GM12878 (cell line): Measurements from ENCODE around the gene LRP8. TPM values are rescaled to one million over a fixed set of nuclear protein-coding genes. Genes with fewer than 3 reads are reported as not detected.

Experiments
- ATAC-seq: fragments of 200-7000 bp; cut with Tn5 transposase; 3 replicates; pipeline ENCODE4 v1.9.1; 2020; ENCODE audit warnings: mild to moderate bottlenecking, moderate library complexity
- BruUV-seq: library from RNA; stranded (reverse); fragments of 400-500 nt; replicated peaks from 2 replicates; lab custom pipeline; 2021; lab: Mats Ljungman, UMichigan
- CTCF ChIA-PET: fragments of 300-600 bp; sonication (Branson Sonifier 250); formaldehyde crosslinking; extraction: SDS; loops from one replicate; lab custom pipeline; 2021; ENCODE audit warnings: inconsistent platforms; lab: Yijun Ruan, JAX
- POLR2A ChIA-PET: fragments of 350-600 bp; formaldehyde crosslinking; extraction: SDS; loops from one replicate; lab custom pipeline; 2021; ENCODE audit warnings: inconsistent platforms; lab: Charles Lee
- RAD21 ChIA-PET: fragments of 300-600 bp; sonication (Branson Sonifier 250); formaldehyde crosslinking; loops from one replicate; lab custom pipeline; 2023; ENCODE audit warnings: antibody characterized with exemption; ENCODE audit not compliant: unreplicated experiment; lab: Charles Lee
- SMC1A ChIA-PET: fragments of 300-600 bp; sonication (Branson Sonifier 250); formaldehyde crosslinking; loops from one replicate; lab custom pipeline; 2023; ENCODE audit not compliant: unreplicated experiment, uncharacterized antibody; lab: Charles Lee
- DNase-seq: peaks from one replicate; pipeline ENCODE4 v3.0.0-alpha.2; 2011; ENCODE audit warnings: low read depth, low spot score
- FAIRE-seq: peaks from 3 replicates; lab custom pipeline; 2011; peaks lifted over from hg19 to GRCh38; lab: Jason Lieb, UNC
- H2AFZ ChIP-seq: 2 replicates; pipeline ENCODE4 v1.6.0; 2011; ENCODE audit warnings: low read depth, low read length, control low read depth; ENCODE audit not compliant: control insufficient read depth
- H3K27ac ChIP-seq: 2 replicates; pipeline ENCODE4 v1.5.1; 2011; ENCODE audit warnings: control low read depth; ENCODE audit not compliant: control insufficient read depth, insufficient read depth
- H3K27me3 ChIP-seq, 2 experiments: replicated peaks in 1 of 2; 2 replicates each; pipeline versions ENCODE4 v1.6.0 to v1.6.1; 2011; ENCODE audit warnings: low read length in 1 of 2; ENCODE audit not compliant: control insufficient read depth in 2 of 2, insufficient read depth in 2 of 2
- H3K36me3 ChIP-seq, 2 experiments: 2 replicates each; pipeline ENCODE4 v1.5.1; 2011; ENCODE audit warnings: low read length in 1 of 2; ENCODE audit not compliant: control insufficient read depth in 2 of 2, insufficient read depth in 2 of 2
- H3K4me1 ChIP-seq: 2 replicates; pipeline ENCODE4 v1.6.1; 2011; ENCODE audit warnings: mild to moderate bottlenecking, low read length, moderate library complexity, mixed read lengths; ENCODE audit not compliant: control insufficient read depth, insufficient read depth
- H3K4me2 ChIP-seq: 2 replicates; pipeline ENCODE4 v1.6.0; 2011; ENCODE audit warnings: control low read depth; ENCODE audit not compliant: control insufficient read depth, insufficient read depth
- H3K4me3 ChIP-seq: fragments of 200-600 bp; sonication (generic); 2 replicates; pipeline ENCODE4 v1.5.1; 2016
- H3K79me2 ChIP-seq: 2 replicates; pipeline ENCODE4 v1.6.0; 2011; ENCODE audit warnings: low read length; ENCODE audit not compliant: control insufficient read depth, insufficient read depth
- H3K9ac ChIP-seq: 2 replicates; pipeline ENCODE4 v1.8.0; 2011; ENCODE audit warnings: low read length, control low read depth, mixed read lengths; ENCODE audit not compliant: control insufficient read depth, insufficient read depth
- H3K9me3 ChIP-seq: replicated peaks from 3 replicates; pipeline ENCODE4 v1.5.1; 2011; ENCODE audit warnings: mild to moderate bottlenecking, low read length; ENCODE audit not compliant: control insufficient read depth, insufficient read depth
- H4K20me1 ChIP-seq: 2 replicates; pipeline ENCODE4 v1.6.0; 2011; ENCODE audit not compliant: control insufficient read depth, insufficient read depth
- BACH1 ChIP-seq: fragments of 450-650 bp; IDR thresholded peaks from 2 replicates; pipeline ENCODE4 v1.6.1; 2017; ENCODE audit warnings: mild to moderate bottlenecking, borderline replicate concordance
- EP300 ChIP-seq, 2 experiments: fragments of 150-350 bp in 1 of 2; IDR thresholded peaks; 2 replicates each; pipeline ENCODE4 v1.6.1; 2011 to 2012; ENCODE audit warnings: low read depth in 2 of 2, low read length in 2 of 2, borderline replicate concordance in 1 of 2, improper control_type of control experiment in 1 of 2, inconsistent platforms in 1 of 2; ENCODE audit not compliant: control insufficient read depth in 1 of 2
- FOS ChIP-seq: IDR thresholded peaks from 3 replicates; pipeline ENCODE4 v1.6.1; 2011; ENCODE audit warnings: borderline replicate concordance; ENCODE audit not compliant: insufficient read length; ENCODE audit errors: extremely low read depth
- HDAC2 ChIP-seq: fragments of 200-600 bp; sonication (generic); IDR thresholded peaks from 2 replicates; pipeline ENCODE4 v1.6.1; 2017
- IKZF1 ChIP-seq: fragments of 450-650 bp; conservative IDR thresholded peaks from 2 replicates; pipeline ENCODE4 v1.6.1; 2017; ENCODE audit warnings: antibody characterized with exemption, mild to moderate bottlenecking
- STAT3 ChIP-seq: IDR thresholded peaks from 2 replicates; pipeline ENCODE4 v1.6.1; 2011; ENCODE audit warnings: low read depth, low read length, improper control_type of control experiment
- TBL1XR1 ChIP-seq: IDR thresholded peaks from 2 replicates; pipeline ENCODE4 v1.6.1; 2012; ENCODE audit warnings: low read depth, low read length, improper control_type of control experiment
- ZNF207 ChIP-seq: fragments of 450-650 bp; IDR thresholded peaks from 2 replicates; pipeline ENCODE4 v1.6.1; 2014; ENCODE audit warnings: antibody characterized with exemption, mild to moderate bottlenecking, borderline replicate concordance
- ZNF622 ChIP-seq: fragments of 450-650 bp; IDR thresholded peaks from 2 replicates; pipeline ENCODE4 v1.6.1; 2017; ENCODE audit warnings: mild to moderate bottlenecking, inconsistent platforms
- WGBS: methylation state at CpG from one replicate; pipeline ENCODE4 v1.1.6; 2016; ENCODE audit warnings: low lambda C conversion rate; ENCODE audit not compliant: insufficient replicate concordance, insufficient coverage; ENCODE audit errors: missing lambda C conversion rate; 5-methylcytosine and 5-hydroxymethylcytosine counted together
- in situ Hi-C: fragments of 300-500 bp; cut with MboI; formaldehyde crosslinking; loops from 9 replicates; pipeline ENCODE4 v1.14.3; 2018; ENCODE audit warnings: mixed read lengths
- intact Hi-C: fragments of 100-400 bp; cut with micrococcal nuclease; formaldehyde crosslinking; loops from one replicate; pipeline ENCODE4 v1.14.2; 2022; ENCODE audit not compliant: unreplicated experiment
- polyA plus RNA-seq, 11 experiments: library from polyadenylated mRNA; depleted of rRNA in 4 of 11; unstranded in 6 of 11; stranded (reverse) in 5 of 11; fragments of >200 nt; fragmentation: Nextera tagmentation in 4 of 11; fragmentation: Illumina TruSeq in 1 of 11; extraction: Ambion mirVana in 4 of 11; extraction: Trizol in 1 of 11; gene quantifications; 1 replicate in 1 of 11; 2 replicates in 10 of 11; pipeline versions ENCODE4 v1.2.1 to v1.2.3, GENCODE V29; 2011 to 2016; ENCODE audit warnings: inconsistent platforms in 2 of 11, missing spikeins in 2 of 11, low read depth in 1 of 11
- total RNA-seq, 4 experiments: library from RNA; depleted of rRNA in 3 of 4; stranded (reverse); fragments of >200 nt in 3 of 4; fragmentation: Illumina TruSeq in 1 of 4; extraction: Trizol in 1 of 4; gene quantifications; 2 replicates each; pipeline versions ENCODE4 v1.2.1 to v1.2.3, GENCODE V29; 2013 to 2021
- TF ChIP-seq, protein P1 (sequence below): fragments of 450-650 bp; formaldehyde crosslinking; IDR thresholded peaks from 2 replicates; pipeline ENCODE4 v1.5.0; 2022; ENCODE audit warnings: mild to moderate bottlenecking, missing genetic modification characterization
- TF ChIP-seq, protein P2 (sequence below): fragments of 450-650 bp; IDR thresholded peaks from 2 replicates; pipeline ENCODE4 v1.6.1; 2018; ENCODE audit warnings: mild to moderate bottlenecking, low read depth, moderate library complexity; ENCODE audit not compliant: partially characterized antibody

LRP8 gene
- total and polyA plus RNA-seq, 10 of the 15 experiments (the other 5 are each of a cell fraction or from before 2014, with no cell fraction given) = 2.8 to 40.5 (median 22.3) TPM

DNA sequence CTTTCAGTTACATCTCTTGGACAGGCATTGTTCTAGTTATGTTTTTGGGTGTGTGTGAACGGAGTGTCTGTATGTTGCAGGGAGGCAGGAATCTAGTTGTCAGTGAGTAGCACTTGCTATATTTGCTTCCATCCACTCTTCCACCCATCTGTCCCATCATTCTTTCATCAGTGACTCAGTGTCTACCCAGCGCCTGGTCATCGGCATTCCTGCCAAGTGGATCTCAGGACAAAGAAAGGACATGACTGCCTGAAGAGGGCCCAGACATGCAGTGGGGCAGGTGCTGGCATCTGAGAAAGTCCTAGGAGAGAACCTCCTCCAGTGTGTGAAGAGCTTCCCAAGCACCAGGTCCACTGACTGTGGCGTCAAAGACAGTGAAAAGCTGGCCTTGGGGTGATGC, 62.3 kb downstream of the LRP8 start:
- H3K9ac ChIP-seq = no peak overlapping the region
- H2AFZ ChIP-seq = no peak overlapping the region
- DNase-seq (no peak), FAIRE-seq (no peak), ATAC-seq (no peak)
- H3K36me3 ChIP-seq = peaks cover 24 to 30% of the 10 kb centered on the region in 2 experiments; a peak in 3 of 4 replicates
- no peaks in the 10 kb centered on the region for H3K9me3 ChIP-seq
- BruUV-seq = no TSS peak
- H3K4me3 ChIP-seq = no peak overlapping the region
- no peaks in the 10 kb centered on the region for H4K20me1 ChIP-seq
- no peaks in the 10 kb centered on the region for H3K79me2 ChIP-seq
- H3K27ac ChIP-seq = no peak overlapping the region
- RAD21 ChIA-PET = no interaction called here
- 95% methylated on average over 4 of the region's 4 CpGs for WGBS
- H3K4me1 ChIP-seq = peaks cover 4% of the 10 kb centered on the region
- TF ChIP-seq, protein P1, sequence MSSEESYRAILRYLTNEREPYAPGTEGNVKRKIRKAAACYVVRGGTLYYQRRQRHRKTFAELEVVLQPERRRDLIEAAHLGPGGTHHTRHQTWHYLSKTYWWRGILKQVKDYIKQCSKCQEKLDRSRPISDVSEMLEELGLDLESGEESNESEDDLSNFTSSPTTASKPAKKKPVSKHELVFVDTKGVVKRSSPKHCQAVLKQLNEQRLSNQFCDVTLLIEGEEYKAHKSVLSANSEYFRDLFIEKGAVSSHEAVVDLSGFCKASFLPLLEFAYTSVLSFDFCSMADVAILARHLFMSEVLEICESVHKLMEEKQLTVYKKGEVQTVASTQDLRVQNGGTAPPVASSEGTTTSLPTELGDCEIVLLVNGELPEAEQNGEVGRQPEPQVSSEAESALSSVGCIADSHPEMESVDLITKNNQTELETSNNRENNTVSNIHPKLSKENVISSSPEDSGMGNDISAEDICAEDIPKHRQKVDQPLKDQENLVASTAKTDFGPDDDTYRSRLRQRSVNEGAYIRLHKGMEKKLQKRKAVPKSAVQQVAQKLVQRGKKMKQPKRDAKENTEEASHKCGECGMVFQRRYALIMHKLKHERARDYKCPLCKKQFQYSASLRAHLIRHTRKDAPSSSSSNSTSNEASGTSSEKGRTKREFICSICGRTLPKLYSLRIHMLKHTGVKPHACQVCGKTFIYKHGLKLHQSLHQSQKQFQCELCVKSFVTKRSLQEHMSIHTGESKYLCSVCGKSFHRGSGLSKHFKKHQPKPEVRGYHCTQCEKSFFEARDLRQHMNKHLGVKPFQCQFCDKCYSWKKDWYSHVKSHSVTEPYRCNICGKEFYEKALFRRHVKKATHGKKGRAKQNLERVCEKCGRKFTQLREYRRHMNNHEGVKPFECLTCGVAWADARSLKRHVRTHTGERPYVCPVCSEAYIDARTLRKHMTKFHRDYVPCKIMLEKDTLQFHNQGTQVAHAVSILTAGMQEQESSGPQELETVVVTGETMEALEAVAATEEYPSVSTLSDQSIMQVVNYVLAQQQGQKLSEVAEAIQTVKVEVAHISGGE (CRISPR knock-in tag) = no peak
- TF ChIP-seq BACH1 = no peak
- TF ChIP-seq ZNF622 = no peak
- in situ Hi-C loops (no loop called here), intact Hi-C loops (no loop called here)
- H3K4me2 ChIP-seq = no peak overlapping the region
- CTCF ChIA-PET = interaction anchor here (1.7 to 4.7 kb wide), 2 partner anchors 13 to 128 kb away, joined by 9 to 16 read pairs; no protein-coding TSS in a partner anchor
- POLR2A ChIA-PET = no interaction called here
- no peaks in the 10 kb centered on the region for H3K27me3 ChIP-seq
- SMC1A ChIA-PET = interaction anchor here (1.0 to 1.1 kb wide), 2 partner anchors 128 to 131 kb away, joined by 3 read pairs; no protein-coding TSS in a partner anchor

DNA sequence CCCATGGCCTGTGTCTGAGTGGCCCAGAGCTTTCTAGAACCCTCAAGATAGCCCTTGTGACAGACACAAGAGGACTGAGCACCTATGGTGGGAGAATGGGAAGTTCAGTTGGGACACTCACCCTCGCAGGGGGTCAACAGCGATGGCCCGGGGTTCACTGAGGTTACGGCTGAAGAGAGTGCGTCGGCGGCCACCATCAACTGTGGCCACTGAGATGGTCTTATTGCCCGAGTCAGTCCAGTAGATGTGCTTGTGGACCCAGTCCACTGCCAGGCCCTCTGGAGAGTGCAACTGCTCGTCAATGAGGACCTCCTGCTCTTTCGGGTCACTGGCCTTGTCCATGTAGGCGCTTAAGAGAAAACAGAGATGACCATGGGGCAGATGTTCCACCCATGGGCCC, 63.8 kb downstream of the LRP8 start:
- H3K4me1 ChIP-seq = peaks cover 10% of the 10 kb centered on the region
- H3K4me3 ChIP-seq = no peak overlapping the region
- no peak overlapping the region for H3K27ac ChIP-seq
- intact Hi-C loops = no loop called here
- H3K4me2 ChIP-seq = no peak overlapping the region
- no peak overlapping the region for H3K9ac ChIP-seq
- H3K27me3 ChIP-seq = no peaks in the 10 kb centered on the region
- ChIA-PET CTCF (no interaction called here), SMC1A (no interaction called here), POLR2A (no interaction called here), RAD21 (no interaction called here)
- H3K79me2 ChIP-seq = no peaks in the 10 kb centered on the region
- no peaks in the 10 kb centered on the region for H3K9me3 ChIP-seq
- no peak overlapping the region for H2AFZ ChIP-seq
- WGBS = 98% methylated on average over 10 of the region's 11 CpGs
- H4K20me1 ChIP-seq = no peaks in the 10 kb centered on the region
- no TSS peak for BruUV-seq
- peaks cover 28 to 35% of the 10 kb centered on the region in 2 experiments for H3K36me3 ChIP-seq
- in situ Hi-C loops = no loop called here
- FAIRE-seq (no peak), DNase-seq (no peak), ATAC-seq (no peak)
- TF ChIP-seq EP300 (IDR thresholded peaks at IDR 0.05; ENCODE audit: borderline replicate concordance in 1 of 2, control insufficient read depth in 1 of 2, low read depth in 2 of 2, low read length in 2 of 2) (no peak), IKZF1 (no peak), ZNF207 (no peak), FOS (no peak), TBL1XR1 (no peak), STAT3 (no peak), HDAC2 (no peak)
- TF ChIP-seq, protein P2, sequence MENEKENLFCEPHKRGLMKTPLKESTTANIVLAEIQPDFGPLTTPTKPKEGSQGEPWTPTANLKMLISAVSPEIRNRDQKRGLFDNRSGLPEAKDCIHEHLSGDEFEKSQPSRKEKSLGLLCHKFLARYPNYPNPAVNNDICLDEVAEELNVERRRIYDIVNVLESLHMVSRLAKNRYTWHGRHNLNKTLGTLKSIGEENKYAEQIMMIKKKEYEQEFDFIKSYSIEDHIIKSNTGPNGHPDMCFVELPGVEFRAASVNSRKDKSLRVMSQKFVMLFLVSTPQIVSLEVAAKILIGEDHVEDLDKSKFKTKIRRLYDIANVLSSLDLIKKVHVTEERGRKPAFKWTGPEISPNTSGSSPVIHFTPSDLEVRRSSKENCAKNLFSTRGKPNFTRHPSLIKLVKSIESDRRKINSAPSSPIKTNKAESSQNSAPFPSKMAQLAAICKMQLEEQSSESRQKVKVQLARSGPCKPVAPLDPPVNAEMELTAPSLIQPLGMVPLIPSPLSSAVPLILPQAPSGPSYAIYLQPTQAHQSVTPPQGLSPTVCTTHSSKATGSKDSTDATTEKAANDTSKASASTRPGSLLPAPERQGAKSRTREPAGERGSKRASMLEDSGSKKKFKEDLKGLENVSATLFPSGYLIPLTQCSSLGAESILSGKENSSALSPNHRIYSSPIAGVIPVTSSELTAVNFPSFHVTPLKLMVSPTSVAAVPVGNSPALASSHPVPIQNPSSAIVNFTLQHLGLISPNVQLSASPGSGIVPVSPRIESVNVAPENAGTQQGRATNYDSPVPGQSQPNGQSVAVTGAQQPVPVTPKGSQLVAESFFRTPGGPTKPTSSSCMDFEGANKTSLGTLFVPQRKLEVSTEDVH = no peak
